ENCODE data around the gene PLA2G6. TPM values are rescaled to one million over a fixed set of nuclear protein-coding genes. Genes with fewer than 3 reads are reported as not detected.
A peak's percentile ranks its signal among the peaks of the same experiment; 100 is the strongest.

The PLA2G6 gene
- total and polyA plus RNA-seq, 2 of the 4 experiments (the other 2 are of a cell fraction) = 6.1 to 10.3 TPM

GRCh38 chr22:38205261-38206128 is 23.9 kb upstream of the PLA2G6 start:
- no peak overlapping the region for H2BK15ac ChIP-seq (ENCODE audit: low read depth, low read length)
- ChIA-PET POLR2A (ENCODE audit: unreplicated experiment) (no interaction called here), CTCF (interaction anchor here (1.2 kb wide), 1 partner anchor 91 kb away, joined by 5 read pairs; no protein-coding TSS in a partner anchor)
- peak overlapping the region; percentile 80 for H3K23ac ChIP-seq (ENCODE audit: low read depth, low read length)
- peak overlapping the region; percentile 72 for H2AFZ ChIP-seq (replicated peaks; ENCODE audit: low read length, poor library complexity)
- intact Hi-C loops (cut with micrococcal nuclease) = loop anchor here (2.0 kb wide), 1 partner anchor 91 kb away; no protein-coding TSS in a partner anchor
- peak overlapping the region; percentile 85 for H3K4ac ChIP-seq (ENCODE audit: low read depth, low read length)
- peak overlapping the region; percentile 70 for H2AK9ac ChIP-seq (replicated peaks; ENCODE audit: low read depth, low read length, poor library complexity)
- peak overlapping the region; percentile 57 for H2BK120ac ChIP-seq (ENCODE audit: low read depth, low read length)
- H3K18ac ChIP-seq (ENCODE audit: low read depth, low read length) = peak overlapping the region; percentile 53
- H2BK20ac ChIP-seq (ENCODE audit: low read depth, low read length) = no peak overlapping the region
- ATAC-seq (ENCODE audit: low read depth) (peak; percentile 18), DNase-seq (peak; percentile 79)
- H4K5ac ChIP-seq (ENCODE audit: low read depth, low read length) = peak overlapping the region; percentile 79
- no TSS peak for BruUV-seq (replicated peaks)
- peak overlapping the region in 1 of 2 experiments; percentile 36; a peak in 1 of 4 replicates for H4K8ac ChIP-seq (ENCODE audit: low read depth in 2 of 2, low read length in 2 of 2)
- H3K4me2 ChIP-seq (ENCODE audit: low read depth, low read length) = peak overlapping the region; percentile 99
- in situ Hi-C loops (cut with MboI; ENCODE audit: low sequenced_read_pairs) = no loop called here
- H3K36me3 ChIP-seq (ENCODE audit: control insufficient read depth, insufficient read depth, low read length) = peaks cover 1% of the 10 kb centered on the region; the same call in 1 of the 2 replicates
- TF ChIP-seq ELK1 (IDR thresholded peaks at IDR 0.05; ENCODE audit: borderline replicate concordance, low read depth, low read length) (no peak), CTCF (conservative IDR thresholded peaks at IDR 0.05; ENCODE audit: low read depth, low read length) (no peak), MXI1 (IDR thresholded peaks at IDR 0.05; ENCODE audit: borderline replicate concordance, low read depth, low read length) (no peak), POLR2A (IDR thresholded peaks at IDR 0.05; ENCODE audit: low read depth, low read length) (no peak), MAZ (IDR thresholded peaks at IDR 0.05; ENCODE audit: borderline replicate concordance, low read depth, low read length) (peak; percentile 46; the same call in 1 of the 2 replicates), SMC3 (IDR thresholded peaks at IDR 0.05; ENCODE audit: low read depth, low read length) (no peak), RCOR1 (IDR thresholded peaks at IDR 0.05; ENCODE audit: insufficient replicate concordance, low read length) (no peak)
- peak overlapping the region; percentile 35; the same call in 1 of the 2 replicates for H4K91ac ChIP-seq (ENCODE audit: insufficient read depth, low read depth, low read length)
- peak overlapping the region; percentile 20; the same call in 1 of the 2 replicates for H3K9ac ChIP-seq (ENCODE audit: low read depth, low read length)
- H4K20me1 ChIP-seq (ENCODE audit: insufficient read depth, low read length) = peaks cover 77% of the 10 kb centered on the region
- H2AK5ac ChIP-seq (ENCODE audit: low read depth, low read length) = peak overlapping the region; percentile 97
- peak overlapping the region; percentile 79 for H3K14ac ChIP-seq (replicated peaks; ENCODE audit: low read depth, low read length)
- H3K27me3 ChIP-seq (ENCODE audit: control insufficient read depth, insufficient read depth, low read length) = no peaks in the 10 kb centered on the region
- dilution Hi-C loops (cut with HindIII; ENCODE audit: low sequenced_read_pairs, unreplicated experiment) = no loop called here
- H2BK5ac ChIP-seq (ENCODE audit: low read depth, low read length, poor library complexity, severe bottlenecking) = peak overlapping the region; percentile 57
- WGBS, 2 experiments (ENCODE audit: extremely low coverage in 2 of 2, insufficient read length in 1 of 2) = 76% methylated on average over 4 of the region's 15 CpGs; no CpG with 5 or more reads in 1 of the 2 experiments
- peaks cover 37% of the 10 kb centered on the region for H3K9me1 ChIP-seq (ENCODE audit: insufficient read depth, low read length)
- no peak overlapping the region for H3K4me3 ChIP-seq (ENCODE audit: insufficient read depth, low read depth, low read length)
- H3K56ac ChIP-seq (ENCODE audit: extremely low read depth, insufficient read depth, low read length) = no peak overlapping the region
- H3K27ac ChIP-seq (ENCODE audit: insufficient read depth, low read length) = peak overlapping the region; percentile 68
- peaks cover 3 to 76% of the 10 kb centered on the region in 2 experiments; a peak in 3 of 4 replicates for H3K79me1 ChIP-seq (ENCODE audit: low read depth in 1 of 2, low read length in 2 of 2)
- H3K4me1 ChIP-seq (ENCODE audit: control insufficient read depth, insufficient read depth, low read length) = peaks cover 26% of the 10 kb centered on the region
- H3K9me3 ChIP-seq (ENCODE audit: control insufficient read depth, insufficient read depth, low read length) = no peaks in the 10 kb centered on the region

Data from IMR-90 (cell line).